Measurements from ENCODE around the gene DBT. TPM values are rescaled to one million over a fixed set of nuclear protein-coding genes. Genes with fewer than 3 reads are reported as not detected.
A peak's percentile ranks its signal among the peaks of the same experiment; 100 is the strongest.
"Not testable (repeated sequence)": the region's sequence is repeated elsewhere in the genome, so short reads cannot be mapped to it uniquely, and the experiment has no call there.

Gene DBT
- total RNA-seq, 1 donor from 2014 or later = 11.0 TPM

DNA sequence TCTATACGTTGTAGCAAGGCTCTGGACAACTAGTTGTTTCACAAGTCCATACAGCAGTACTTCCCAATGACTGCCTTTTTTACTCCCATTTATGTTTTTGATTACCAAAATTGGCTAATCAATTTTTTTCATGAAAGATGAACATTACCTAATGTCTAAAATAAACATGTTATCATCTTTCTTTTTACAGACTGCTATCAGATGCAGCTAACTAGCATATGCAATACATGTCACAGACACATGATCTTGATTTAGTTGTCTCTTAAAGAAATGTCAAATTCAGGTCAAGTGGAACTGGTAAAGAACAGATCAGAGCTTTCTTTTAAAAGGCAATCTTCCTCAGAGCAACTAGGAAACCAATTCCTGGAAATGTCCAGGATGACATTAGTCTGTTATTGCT is 630 bp upstream of the DBT start:
- DNase-seq = peak; percentile 28

DNA sequence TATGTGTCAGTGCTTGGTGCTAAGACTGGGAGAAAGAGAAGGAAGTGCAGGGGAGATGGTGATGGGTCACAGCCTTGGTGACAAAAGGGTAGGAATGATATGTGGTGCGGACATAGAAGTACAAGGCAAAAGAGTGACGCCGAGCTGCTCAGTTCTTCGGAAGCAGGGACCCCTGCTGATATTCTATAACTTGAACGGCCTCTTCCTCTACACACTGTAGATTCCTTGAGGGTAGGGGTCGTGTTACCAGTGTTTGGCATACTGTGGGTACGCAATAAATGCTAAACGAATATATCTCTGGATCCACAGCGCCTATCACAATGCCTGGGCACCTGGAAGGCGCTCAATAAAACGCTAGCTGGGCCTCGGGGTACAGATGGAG is 488 bp downstream of the DBT start:
- peak; percentile 3 for DNase-seq

- DNase-seq = no peak
Measured at GRCh38 chr1:100246738-100247137, 2.9 kb downstream of the DBT start.

DNA sequence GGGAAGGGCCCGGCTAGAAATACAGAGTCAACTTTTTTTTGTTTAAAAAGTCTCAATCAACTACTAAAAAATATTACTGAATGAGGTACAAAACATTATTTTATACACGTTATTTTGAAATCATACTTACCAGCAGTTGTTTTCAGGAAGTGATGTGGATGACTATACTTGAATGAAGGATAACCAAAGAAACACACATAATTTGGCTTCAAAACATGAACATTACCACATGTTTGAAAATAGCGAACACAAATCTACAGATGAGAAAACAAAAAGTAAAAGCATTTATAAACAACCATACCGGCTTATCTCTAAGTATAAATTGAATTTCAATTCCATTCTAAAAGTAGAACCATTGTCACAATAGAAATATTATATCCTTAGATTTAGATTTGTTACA is 9.0 kb downstream of the DBT start:
- no peak for DNase-seq

- no peak for DNase-seq
Measured at GRCh38 chr1:100239961-100240360, 9.7 kb downstream of the DBT start.

- no peak for DNase-seq
Measured at GRCh38 chr1:100237091-100237490, 12.5 kb downstream of the DBT start.

- no peak for DNase-seq
Measured at GRCh38 chr1:100234432-100234831, 15.2 kb downstream of the DBT start.

DNA sequence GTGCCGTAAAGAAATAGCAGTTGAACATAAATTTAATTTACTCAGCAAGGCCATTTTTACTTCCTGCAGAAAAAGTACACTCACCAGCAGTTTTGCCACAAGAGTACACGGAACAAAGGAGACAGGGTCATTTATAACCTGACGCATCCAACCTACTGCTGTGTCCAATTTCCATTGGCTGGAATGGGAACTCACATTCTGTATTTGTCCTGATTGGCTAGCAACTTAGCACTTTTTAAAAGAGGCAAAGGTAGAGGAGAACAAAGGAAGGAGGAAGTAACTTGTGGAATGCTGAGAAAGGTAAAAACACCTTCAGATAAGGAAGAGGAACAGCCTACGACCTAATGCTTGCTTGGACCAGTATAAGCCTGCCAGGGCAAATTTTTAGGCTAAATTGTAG is 16.1 kb downstream of the DBT start:
- DNase-seq = not testable (repeated sequence)

DNA sequence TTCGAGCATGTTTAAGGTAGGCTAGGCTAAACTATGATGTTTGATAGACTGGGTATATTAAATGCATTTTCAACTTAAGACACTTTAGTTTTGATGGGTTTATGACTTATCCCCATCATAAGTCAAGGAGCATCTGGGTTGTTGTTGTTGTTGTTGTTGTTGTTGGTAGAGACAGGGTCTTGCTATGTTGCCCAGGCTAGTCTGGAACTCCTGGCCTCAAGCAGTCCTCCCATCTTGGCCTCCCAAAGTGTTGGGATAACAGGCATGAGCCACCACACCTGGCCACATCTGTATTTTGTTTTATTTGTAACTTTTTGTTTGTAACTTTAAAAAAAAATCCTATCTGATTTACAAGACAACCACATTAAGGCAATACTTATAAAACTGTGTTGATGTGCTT is 17.5 kb downstream of the DBT start:
- no peak for DNase-seq

DNA sequence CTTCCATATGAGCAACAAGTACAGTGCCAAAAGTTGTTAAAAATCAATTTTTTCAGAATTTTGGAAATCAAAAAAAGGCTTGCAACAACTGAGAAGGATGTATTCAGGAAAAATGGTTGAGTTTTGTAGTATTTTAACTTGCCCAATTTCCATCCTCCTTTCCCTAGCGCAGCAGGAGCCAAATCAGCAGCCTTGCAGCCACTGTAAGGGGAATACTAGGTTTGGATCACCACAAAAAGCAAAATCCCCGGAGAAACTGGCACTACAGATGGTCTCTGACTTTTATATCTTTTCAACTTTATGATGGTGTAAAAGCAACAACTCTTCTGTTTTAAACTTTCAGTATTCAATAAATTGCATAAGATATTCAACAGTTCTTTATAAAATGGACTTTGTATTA is 17.9 kb downstream of the DBT start:
- DNase-seq = no peak

GRCh38 chr1:100230765-100231164 is 18.9 kb downstream of the DBT start:
- no peak for DNase-seq

DNA sequence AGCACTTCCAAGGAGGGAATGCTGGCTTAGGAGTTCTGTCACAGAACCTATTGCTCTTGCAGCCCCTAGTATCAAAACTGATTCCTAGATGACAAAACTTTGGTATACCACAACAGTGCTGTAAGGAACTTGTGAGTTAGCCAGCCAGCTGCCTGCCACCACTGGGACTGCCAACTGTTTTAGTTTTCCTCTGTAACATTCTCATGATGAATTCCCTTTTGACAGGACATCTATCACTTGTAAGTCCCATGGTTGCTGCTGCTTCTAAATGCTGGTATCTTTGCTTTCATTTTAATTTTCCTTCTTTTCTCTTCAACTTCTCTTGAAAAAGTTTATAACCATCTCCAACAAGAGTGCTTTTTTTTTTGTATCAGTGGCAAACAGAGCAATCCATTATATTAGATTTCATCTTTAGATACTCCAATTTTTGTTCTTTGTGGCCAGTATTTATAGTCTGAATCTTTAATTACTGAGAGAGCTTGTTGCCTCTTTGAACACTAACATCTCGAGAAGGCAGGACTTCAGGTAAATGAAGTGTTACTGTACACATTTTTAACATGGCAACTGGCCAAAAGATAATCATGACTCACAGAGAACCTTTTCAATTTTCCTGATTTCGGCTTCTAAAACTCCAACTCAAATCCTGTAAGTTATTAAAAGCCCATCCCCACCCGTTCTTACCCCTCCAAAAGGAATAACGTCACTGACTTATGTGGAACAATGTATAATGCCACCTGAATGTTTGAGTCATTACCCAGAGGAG is 19.8 kb downstream of the DBT start:
- no peak for DNase-seq

DNA sequence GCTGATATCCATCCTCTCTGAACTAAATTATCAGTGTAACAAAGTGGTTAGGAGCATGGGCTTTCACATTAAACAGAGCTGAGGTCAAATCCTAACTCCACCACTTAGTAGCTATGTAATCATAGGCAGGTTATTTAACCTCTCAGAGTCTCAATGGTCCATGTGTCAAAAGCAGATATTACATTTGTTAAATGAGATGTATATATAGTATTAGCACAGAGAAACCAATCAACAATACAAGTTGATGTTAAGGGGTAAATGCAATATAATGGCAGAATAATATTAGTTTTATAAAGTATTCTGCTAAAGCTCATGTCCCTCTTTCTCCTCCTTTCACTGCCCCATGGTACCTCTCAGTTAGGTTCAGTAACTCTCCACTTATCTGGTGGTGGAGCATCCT is 27.2 kb downstream of the DBT start:
- DNase-seq = no peak

DNA sequence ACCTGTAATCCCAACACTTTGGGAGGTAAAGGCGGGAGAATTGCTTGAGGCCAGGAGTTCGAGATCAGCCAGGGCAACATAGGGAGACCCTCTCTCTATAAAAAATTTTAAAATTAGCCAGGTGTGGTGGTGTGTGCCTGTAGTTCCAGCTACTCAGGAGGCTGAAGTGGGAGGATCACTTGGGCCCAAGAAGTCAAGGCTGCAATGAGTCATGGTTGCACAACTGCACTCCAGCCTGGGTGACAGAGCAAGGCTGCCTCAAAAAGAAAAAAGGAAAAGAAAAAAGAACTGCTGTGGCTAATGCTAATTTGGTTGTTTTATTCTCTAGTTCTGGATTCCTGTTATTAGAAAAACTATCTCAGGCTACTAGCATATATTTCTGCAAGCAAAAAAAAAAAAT is 29.8 kb downstream of the DBT start:
- DNase-seq = no peak

DNA sequence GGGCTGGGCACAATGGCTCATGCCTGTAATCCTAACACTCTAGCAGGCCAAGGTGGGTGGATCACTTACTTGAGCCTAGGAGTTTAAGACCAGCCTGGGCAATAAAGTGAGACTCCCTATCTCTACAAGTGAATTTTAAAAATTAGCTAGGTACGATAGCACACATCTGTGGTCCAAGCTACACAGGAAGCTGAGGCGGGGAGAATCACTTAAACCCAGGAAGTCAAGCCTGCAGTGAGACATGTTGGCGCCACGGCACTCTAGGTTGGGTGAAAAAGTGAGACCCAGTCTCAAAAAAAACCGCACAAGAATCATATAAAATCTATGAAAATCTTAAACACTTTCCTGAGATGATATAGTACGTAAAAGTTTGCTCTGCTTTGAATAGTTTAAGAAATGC is 30.2 kb downstream of the DBT start:
- no peak for DNase-seq

DNA sequence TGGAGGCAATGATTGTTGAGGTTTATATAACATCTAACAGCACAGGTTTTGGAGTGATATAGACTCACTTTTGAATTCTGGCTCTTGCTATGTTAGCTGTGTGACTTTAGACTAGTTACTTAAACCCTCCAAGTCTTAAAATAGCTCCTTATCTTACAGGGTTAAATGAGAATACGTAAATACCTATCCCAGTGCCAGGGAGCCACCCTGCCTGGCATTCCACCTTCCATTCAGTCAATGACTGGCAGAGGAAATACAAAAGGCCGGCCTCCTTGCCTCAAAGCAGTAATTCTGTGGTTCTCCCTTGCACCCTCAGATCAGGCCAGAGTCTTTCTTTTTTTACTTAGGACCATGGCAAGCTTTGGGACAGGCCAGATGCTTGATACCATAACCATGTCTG is 31.8 kb downstream of the DBT start:
- DNase-seq = no peak

- no peak for DNase-seq
Measured at GRCh38 chr1:100215101-100215500, 34.5 kb downstream of the DBT start.

GRCh38 chr1:100213141-100213540 is 36.5 kb downstream of the DBT start:
- no peak for DNase-seq

DNA sequence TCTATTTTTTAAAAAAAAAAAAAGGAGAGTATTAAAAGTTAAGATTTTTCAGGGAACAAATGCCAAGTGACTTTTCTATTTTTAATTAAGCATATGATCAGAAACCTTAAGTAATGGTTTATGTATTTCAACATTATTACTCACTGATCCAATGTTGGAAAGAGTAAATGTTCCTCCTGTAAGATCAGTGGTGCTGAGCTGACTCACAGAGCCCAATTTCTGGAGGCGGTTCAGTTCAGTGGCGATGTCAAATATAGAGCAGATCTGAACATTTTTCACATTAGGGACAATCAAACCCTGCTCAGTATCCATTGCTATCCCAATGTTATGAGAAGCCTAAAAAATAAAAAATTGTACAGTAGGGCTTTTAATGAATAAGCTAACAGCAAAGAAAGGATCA is 43.3 kb downstream of the DBT start:
- no peak for DNase-seq

GRCh38 chr1:100205593-100205992 is 44.0 kb downstream of the DBT start:
- not testable (repeated sequence) for DNase-seq

- not testable (repeated sequence) for DNase-seq
Measured at GRCh38 chr1:100205103-100205502, 44.5 kb downstream of the DBT start.

DNA sequence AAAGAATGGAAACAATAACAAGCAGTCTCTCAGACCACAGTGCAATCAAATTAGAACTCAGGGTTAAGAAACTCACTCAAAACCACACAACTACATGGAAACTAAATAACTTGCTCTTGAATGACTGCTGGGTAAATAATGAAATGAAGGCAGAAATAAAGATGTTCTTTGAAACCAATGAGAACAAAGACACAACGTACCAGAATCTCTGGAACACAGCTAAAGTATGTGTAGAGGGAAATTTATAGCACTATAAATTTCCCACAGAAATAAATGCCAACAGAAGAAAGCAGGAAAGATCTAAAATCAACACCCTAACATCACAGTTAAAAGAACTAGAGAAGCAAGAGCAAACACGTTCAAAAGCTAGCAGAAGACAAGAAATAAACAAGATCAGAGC is 46.9 kb downstream of the DBT start:
- not testable (repeated sequence) for DNase-seq

DNA sequence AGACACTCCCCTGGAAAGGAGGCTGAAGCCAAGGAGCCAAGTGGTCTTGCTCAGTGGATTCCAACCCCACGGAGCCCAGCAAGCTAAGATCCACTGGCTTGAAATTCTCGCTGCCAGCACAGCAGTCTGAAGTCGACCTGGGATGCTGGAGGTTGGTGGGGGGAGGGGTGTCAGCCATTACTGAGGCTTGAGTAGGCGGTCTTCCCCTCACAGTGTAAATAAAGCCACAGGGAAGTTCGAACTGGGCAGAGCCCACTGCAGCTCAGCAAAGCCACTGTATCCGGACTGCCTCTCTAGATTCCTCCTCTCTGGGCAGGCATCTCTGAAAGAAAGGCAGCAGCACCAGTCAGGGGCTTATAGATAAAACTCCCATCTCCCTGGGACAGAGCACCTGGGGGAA is 49.6 kb downstream of the DBT start:
- not testable (repeated sequence) for DNase-seq

DNA sequence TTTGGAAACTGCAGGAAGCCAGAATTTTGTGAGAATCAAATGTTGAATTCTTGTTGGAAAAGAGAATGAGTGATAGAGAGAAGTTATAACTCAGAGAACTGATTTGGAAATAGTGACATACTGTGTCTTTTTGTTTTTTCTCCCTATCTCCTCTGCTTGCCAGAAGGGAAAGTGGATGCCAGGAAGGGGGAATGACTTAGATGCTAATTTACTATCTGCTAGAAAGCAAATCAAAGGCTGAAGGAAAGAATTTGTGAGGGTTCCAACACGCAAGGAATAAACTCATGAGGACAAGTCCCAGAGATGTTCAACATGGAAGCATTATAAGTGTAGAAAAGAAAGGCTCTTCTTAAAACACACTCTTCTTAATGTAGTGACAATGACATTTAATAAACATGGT is 51.0 kb downstream of the DBT start:
- DNase-seq = no peak

- peak; percentile 81 for DNase-seq
Measured at GRCh38 chr1:100188617-100189016, 61.0 kb downstream of the DBT start.
